NT2/D1 (cell line): ENCODE measurements around the gene CYP27A1.

ENCODE experiments used
- YY1 ChIP-seq: IDR thresholded peaks from 2 replicates; pipeline ENCODE4 v1.6.1; 2011; ENCODE audit not compliant: insufficient read length, insufficient read depth
- ZNF274 ChIP-seq: IDR thresholded peaks from 2 replicates; pipeline ENCODE4 v1.6.1; 2011; ENCODE audit warnings: mild to moderate bottlenecking, low read depth, low read length

GRCh38 chr2:218815649-218816048, 33.7 kb downstream of the CYP27A1 start:
- TF ChIP-seq YY1 (no peak), ZNF274 (no peak)
